Sigmoid colon (tissue), 7 donors: ENCODE results near the gene BICC1. TPM values are rescaled to one million over a fixed set of nuclear protein-coding genes. Genes with fewer than 3 reads are reported as not detected.
A peak's percentile ranks its signal among the peaks of the same experiment; 100 is the strongest.

Experiments used
- DNase-seq: peaks from one replicate; pipeline ENCODE4 v3.0.0-alpha.2; 2019
- H3K27ac ChIP-seq, 4 donors: fragments of 200-600 bp; sonication (generic); one replicate each; pipeline ENCODE4 v1.5.1; 2016 to 2019; ENCODE audit warnings: mild to moderate bottlenecking in 1 of 4
- H3K27me3 ChIP-seq, 3 donors: fragments of 200-600 bp; sonication (generic); one replicate each; pipeline ENCODE4 v1.5.1; 2019; ENCODE audit warnings: mild to moderate bottlenecking in 1 of 3
- H3K36me3 ChIP-seq, 4 donors: fragments of 200-600 bp; sonication (generic); one replicate each; pipeline ENCODE4 v1.5.1; 2016 to 2019
- H3K4me1 ChIP-seq, 4 donors: fragments of 200-600 bp; sonication (generic); one replicate each; pipeline ENCODE4 v1.5.1; 2017 to 2019
- H3K4me3 ChIP-seq, 4 donors: fragments of 200-600 bp; sonication (generic); one replicate each; pipeline ENCODE4 v1.5.1; 2017 to 2019; ENCODE audit warnings: mild to moderate bottlenecking in 2 of 4, moderate library complexity in 1 of 4
- H3K9me3 ChIP-seq, 4 donors: fragments of 200-600 bp in 3 of 4; sonication (generic) in 3 of 4; one replicate each; pipeline versions ENCODE4 v1.5.1 to v1.6.1; 2013 to 2019
- CTCF ChIP-seq, 4 experiments: fragments of 450-650 bp in 3 of 4; fragments of 200-600 bp in 1 of 4; IDR thresholded peaks; one replicate each; pipeline ENCODE4 v1.5.1; 2016 to 2019; ENCODE audit warnings: antibody characterized with exemption in 4 of 4, mild to moderate bottlenecking in 3 of 4, moderate library complexity in 2 of 4
- EP300 ChIP-seq, 4 donors: sonication (generic); formaldehyde crosslinking; IDR thresholded peaks; one replicate each; pipeline ENCODE4 v1.6.1; 2017; ENCODE audit warnings: antibody characterized with exemption in 4 of 4
- POLR2A ChIP-seq, 2 donors: fragments of 450-650 bp; IDR thresholded peaks; one replicate each; pipeline ENCODE4 v1.6.1; 2016; ENCODE audit warnings: antibody characterized with exemption in 2 of 2, mild to moderate bottlenecking in 2 of 2, moderate library complexity in 2 of 2
- POLR2AphosphoS5 ChIP-seq, 4 donors: sonication (generic); formaldehyde crosslinking; IDR thresholded peaks; one replicate each; pipeline ENCODE4 v1.6.1; 2017; ENCODE audit warnings: antibody characterized with exemption in 4 of 4
- WGBS, 2 donors: extraction: QIAGEN DNeasy Blood & Tissue Kit; methylation state at CpG; one replicate each; pipeline ENCODE4 v1.1.7; 2013; 5-methylcytosine and 5-hydroxymethylcytosine counted together
- intact Hi-C: fragments of 100-400 bp; cut with DNase I; formaldehyde crosslinking; loops from one replicate; pipeline ENCODE4 v1.15.1; 2023
- polyA plus RNA-seq, 3 donors: library from polyadenylated mRNA; stranded (reverse); fragments of 200-250 nt; gene quantifications; one replicate each; pipeline ENCODE4 v1.2.3, GENCODE V29; 2013
- total RNA-seq, 4 donors: library from RNA; depleted of rRNA; stranded (reverse); fragments of >200 nt; gene quantifications; one replicate each; pipeline ENCODE4 v1.1.0, GENCODE V29; 2016
- donor health status: healthy with polysubstance abuse.
- donor health status: Bipolar disorder and iron deficiency.
- donor health status: healthy.

The BICC1 gene
- total and polyA plus RNA-seq, 7 donors: 0.46 to 17.3 (median 7.9) TPM

DNA sequence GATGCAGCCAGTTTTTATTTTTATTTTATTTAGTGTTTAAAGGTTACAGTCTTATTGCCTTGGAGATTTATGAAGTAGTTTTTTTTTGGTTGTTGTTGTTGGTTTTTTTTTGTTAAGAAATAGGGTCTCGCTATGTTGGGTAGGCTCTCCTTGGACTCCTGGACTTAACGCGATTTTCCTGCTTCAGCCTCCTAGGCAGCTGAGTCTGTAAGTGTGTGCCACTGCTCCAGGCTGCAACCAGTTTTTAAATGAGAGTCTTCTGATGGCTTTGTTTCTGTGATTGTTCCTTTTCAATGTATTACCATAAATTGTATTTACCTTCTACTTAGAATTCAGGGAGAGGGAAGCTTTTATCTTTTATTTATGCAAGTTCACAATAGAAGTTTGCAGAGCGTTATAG lies 62.8 kb downstream of the BICC1 start:
- H3K4me3 ChIP-seq: no peak overlapping the region
- TF ChIP-seq CTCF (IDR thresholded peaks at IDR 0.05): no peak
- no peaks in the 10 kb centered on the region for H3K27me3 ChIP-seq
- intact Hi-C loops: no loop called here
- 55 to 87% methylated on average over 4 of the region's 4 CpGs for WGBS, 2 donors
- DNase-seq: no peak
- no peaks in the 10 kb centered on the region for H3K9me3 ChIP-seq
- no peak overlapping the region for H3K27ac ChIP-seq
- H3K4me1 ChIP-seq: peaks cover 0 to 7% (median 3%) of the 10 kb centered on the region in 4 donors
- H3K36me3 ChIP-seq: no peaks in the 10 kb centered on the region

- Histone ChIP-seq H3K36me3 (no peaks in the 10 kb centered on the region), H3K4me1 (peaks cover 0 to 7% (median 3%) of the 10 kb centered on the region in 4 donors), H3K4me3 (no peak overlapping the region), H3K9me3 (no peaks in the 10 kb centered on the region), H3K27ac (peak overlapping the region; percentile 32 to 54 (median 47)), H3K27me3 (no peaks in the 10 kb centered on the region)
- no peak for TF ChIP-seq CTCF (IDR thresholded peaks at IDR 0.05)
- TF ChIP-seq POLR2AphosphoS5 (IDR thresholded peaks at IDR 0.05): no peak
- TF ChIP-seq POLR2A (IDR thresholded peaks at IDR 0.05): no peak
- no peak for TF ChIP-seq EP300 (IDR thresholded peaks at IDR 0.05)
- intact Hi-C loops: no loop called here
- DNase-seq: no peak
- WGBS, 2 donors: 77 to 82% methylated on average over 3 of the region's 3 CpGs
These were observed 64.2 kb downstream of the BICC1 start for GRCh38 chr10:58576751-58577436.

GRCh38 chr10:58577437-58577777 lies 64.7 kb downstream of the BICC1 start:
- Histone ChIP-seq H3K27me3 (no peaks in the 10 kb centered on the region), H3K4me1 (peaks cover 0 to 7% (median 3%) of the 10 kb centered on the region in 4 donors), H3K9me3 (no peaks in the 10 kb centered on the region), H3K4me3 (no peak overlapping the region), H3K27ac (peak overlapping the region; percentile 32 to 54 (median 47)), H3K36me3 (no peaks in the 10 kb centered on the region)
- intact Hi-C loops: no loop called here
- no peak for DNase-seq
- TF ChIP-seq EP300 (IDR thresholded peaks at IDR 0.05) (no peak), POLR2AphosphoS5 (IDR thresholded peaks at IDR 0.05) (peak in 3 of 4 donors; percentile 18 to 45 (median 44)), CTCF (IDR thresholded peaks at IDR 0.05) (no peak), POLR2A (IDR thresholded peaks at IDR 0.05) (no peak)

- Histone ChIP-seq H3K4me1 (peaks cover 0 to 7% (median 3%) of the 10 kb centered on the region in 4 donors), H3K4me3 (no peak overlapping the region)
- TF ChIP-seq EP300 (IDR thresholded peaks at IDR 0.05) (no peak), POLR2A (IDR thresholded peaks at IDR 0.05) (no peak), POLR2AphosphoS5 (IDR thresholded peaks at IDR 0.05) (no peak), CTCF (IDR thresholded peaks at IDR 0.05) (no peak)
These were observed 65.7 kb downstream of the BICC1 start for GRCh38 chr10:58578366-58578765.

More at GRCh38 chr10:58578366-58578765, 65.7 kb downstream of the BICC1 start:
- no peaks in the 10 kb centered on the region for H3K27me3 ChIP-seq
- peak overlapping the region in 2 of 4 donors; percentile 27 to 32 for H3K27ac ChIP-seq
- WGBS, 2 donors: 92 to 96% methylated on average over 8 of the region's 8 CpGs
- intact Hi-C loops: no loop called here
- no peaks in the 10 kb centered on the region for H3K9me3 ChIP-seq
- no peaks in the 10 kb centered on the region for H3K36me3 ChIP-seq
- DNase-seq: no peak
